Central memory CD4-positive, alpha-beta T cell (primary cell): ENCODE results near the gene MPL.
"Not testable (repeated sequence)": the region's sequence is repeated elsewhere in the genome, so short reads cannot be mapped to it uniquely, and the experiment has no call there.

Experiments
- DNase-seq: peaks from one replicate; pipeline ENCODE4 v3.0.0; 2022

The MPL gene

GRCh38 chr1:43358121-43358745 lies 20.6 kb downstream of the MPL start:
- peak; percentile 14 for DNase-seq

- peak; percentile 95 for DNase-seq
Measured at GRCh38 chr1:43358746-43359693, 21.4 kb downstream of the MPL start, which contains the start of gene CDC20. Gene CDC20 (plus strand): TSS chr1:43358981. CDS start chr1:43359216, 235 bp downstream.

GRCh38 chr1:43359696-43360095 lies 22.1 kb downstream of the MPL start:
- DNase-seq: no peak

- no peak for DNase-seq
Measured at GRCh38 chr1:43360616-43361015, 23.0 kb downstream of the MPL start.

GRCh38 chr1:43363283-43363934 lies 25.8 kb downstream of the MPL start:
- no peak for DNase-seq

GRCh38 chr1:43363935-43364525 lies 26.4 kb downstream of the MPL start:
- no peak for DNase-seq

- DNase-seq: no peak
Measured at GRCh38 chr1:43365678-43366077, 28.1 kb downstream of the MPL start.

- no peak for DNase-seq
Measured at GRCh38 chr1:43366179-43366578, 28.6 kb downstream of the MPL start.

GRCh38 chr1:43366601-43367025 lies 29.0 kb downstream of the MPL start:
- no peak for DNase-seq

GRCh38 chr1:43367026-43367903 lies 29.6 kb downstream of the MPL start:
- DNase-seq: peak; percentile 19

- peak; percentile 66 for DNase-seq
Measured at GRCh38 chr1:43367904-43368645, 30.5 kb downstream of the MPL start, which contains the start of gene ELOVL1. Gene ELOVL1 (minus strand): TSS chr1:43368011. CDS start chr1:43365609, 2,402 bp downstream.

GRCh38 chr1:43368646-43369020 lies 31.0 kb downstream of the MPL start:
- DNase-seq: no peak

GRCh38 chr1:43369779-43370178 lies 32.2 kb downstream of the MPL start:
- DNase-seq: not testable (repeated sequence)

GRCh38 chr1:43370564-43370963 lies 32.9 kb downstream of the MPL start:
- DNase-seq: no peak

- no peak for DNase-seq
Measured at GRCh38 chr1:43372172-43372571, 34.6 kb downstream of the MPL start.

- no peak for DNase-seq
Measured at GRCh38 chr1:43373066-43373940, 35.7 kb downstream of the MPL start.

GRCh38 chr1:43376723-43377235 lies 39.2 kb downstream of the MPL start:
- DNase-seq: no peak

GRCh38 chr1:43377831-43378230 lies 40.2 kb downstream of the MPL start:
- no peak for DNase-seq

- DNase-seq: no peak
Measured at GRCh38 chr1:43379476-43379875, 41.9 kb downstream of the MPL start.

GRCh38 chr1:43381612-43382011 lies 44.0 kb downstream of the MPL start:
- DNase-seq: no peak
